GM18526 (cell line): ENCODE measurements around the gene TFPI.

ENCODE experiments used
- POLR2A ChIP-seq: IDR thresholded peaks from 3 replicates; pipeline ENCODE4 v1.6.1; 2011; ENCODE audit not compliant: insufficient read length; ENCODE audit errors: extremely low read depth

Gene TFPI

DNA sequence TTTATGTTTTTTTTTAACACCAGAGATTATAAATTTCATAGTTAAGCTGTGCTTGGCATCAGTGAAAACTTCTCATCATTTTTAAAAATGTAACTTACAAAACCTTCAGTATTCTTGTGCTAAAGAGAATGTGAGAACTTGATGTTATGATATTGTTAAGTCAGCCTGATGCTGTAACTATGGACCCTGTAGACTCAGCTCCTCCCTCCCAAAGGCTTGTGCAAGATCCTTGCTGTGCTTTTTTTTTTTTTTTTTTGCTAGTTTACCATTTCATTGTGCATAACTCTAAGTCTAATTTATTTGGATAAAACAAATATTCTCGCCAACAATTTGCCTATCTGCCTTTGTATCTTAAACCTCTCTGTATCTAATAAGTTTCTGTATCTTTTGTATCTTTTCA lies 12.9 kb upstream of the TFPI start:
- TF ChIP-seq POLR2A, result no peak

DNA sequence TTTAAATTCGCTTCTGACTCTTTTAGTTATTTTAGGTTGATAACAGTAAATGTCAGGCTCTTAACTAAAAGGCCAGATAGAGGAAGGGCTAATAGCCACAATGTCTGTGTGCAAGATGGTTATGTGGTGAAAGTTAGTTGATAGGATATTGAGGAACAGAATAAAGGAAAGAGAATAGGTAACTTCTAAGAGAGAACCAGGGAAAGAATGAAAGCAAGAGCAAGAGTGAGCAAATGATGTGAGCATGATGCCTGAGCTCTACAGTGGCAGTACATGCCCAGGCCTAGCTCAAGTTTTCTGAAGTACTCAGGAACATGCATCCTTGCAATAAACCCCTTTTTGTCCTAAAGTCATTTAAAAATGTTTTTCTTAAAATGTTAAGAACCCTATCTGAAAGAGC lies 12.5 kb upstream of the TFPI start:
- no peak for TF ChIP-seq POLR2A

DNA sequence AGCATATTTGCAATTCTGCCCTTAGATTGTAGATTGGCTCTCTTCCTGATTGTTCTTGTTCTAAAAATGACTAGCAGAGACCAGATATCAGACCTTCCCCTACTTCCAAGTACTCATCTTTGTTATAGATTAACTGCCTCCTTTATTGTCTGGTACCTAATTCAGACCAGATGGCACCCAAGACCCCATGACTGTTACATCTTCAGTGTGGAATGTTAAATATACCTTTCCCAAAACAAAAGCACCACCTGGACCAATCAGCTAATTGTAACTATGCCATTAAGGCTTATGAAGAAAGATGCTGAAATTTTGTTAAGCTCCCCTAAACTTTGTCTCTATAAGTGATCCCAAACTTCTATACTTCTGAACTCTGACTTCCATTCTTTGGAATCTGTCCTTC lies 12.0 kb upstream of the TFPI start:
- TF ChIP-seq POLR2A, result no peak

DNA sequence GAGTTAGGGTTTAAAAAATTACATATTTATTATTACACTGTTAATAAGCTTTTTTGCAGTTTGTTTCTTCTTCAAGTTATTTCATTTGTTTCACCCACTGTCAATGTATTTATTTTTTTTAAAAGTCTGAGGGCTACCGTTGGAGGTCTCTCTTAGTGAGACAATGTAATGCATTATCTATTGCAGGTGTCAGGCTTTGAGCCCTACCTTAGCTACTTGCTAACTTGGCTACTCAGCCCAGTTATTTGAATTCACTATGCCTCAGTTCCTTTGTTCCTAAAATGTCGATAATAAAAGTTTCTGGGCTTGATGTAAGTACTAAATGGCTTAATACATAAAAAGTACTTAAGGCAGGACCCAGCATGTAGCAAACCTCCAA lies 458 bp upstream of the TFPI start:
- TF ChIP-seq POLR2A, result no peak

DNA sequence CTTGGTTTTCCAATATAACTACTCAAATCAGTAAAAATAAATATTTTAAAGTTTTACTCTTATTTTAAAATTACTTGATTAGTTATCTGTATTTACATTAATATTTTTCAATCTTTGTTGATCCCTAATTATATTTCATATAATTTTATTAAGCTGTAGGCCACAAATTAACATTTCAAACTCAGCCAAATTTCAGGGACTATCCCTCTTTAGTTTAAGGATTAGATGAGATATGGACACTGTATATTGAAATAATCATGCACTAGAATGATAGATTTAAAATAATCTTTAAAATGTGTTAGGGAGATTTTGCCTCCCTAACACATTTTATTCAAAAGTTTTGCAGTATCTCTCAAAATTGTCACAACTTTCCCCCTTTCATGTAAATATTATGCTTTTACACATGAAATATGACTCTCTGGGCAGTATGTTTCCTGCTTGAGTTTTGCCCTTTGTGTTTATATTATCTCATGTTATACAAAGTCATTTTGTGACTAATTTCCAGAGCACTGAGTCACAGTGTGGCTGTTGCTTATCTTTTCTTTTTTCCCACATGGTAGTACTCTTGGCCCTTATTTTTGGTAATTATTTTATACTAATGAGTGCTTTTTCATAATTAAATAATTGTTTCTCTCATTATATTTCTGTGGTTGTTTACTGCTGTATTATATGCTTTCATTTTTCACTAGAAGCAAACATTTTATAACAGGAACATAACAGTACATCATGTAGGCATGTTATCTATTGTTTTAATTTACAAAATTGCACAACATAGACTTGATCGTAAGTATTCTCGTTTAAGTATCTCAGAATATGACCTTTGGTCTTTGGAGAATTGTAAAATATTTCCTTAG lies 1.2 kb downstream of the TFPI start:
- no peak for TF ChIP-seq POLR2A

DNA sequence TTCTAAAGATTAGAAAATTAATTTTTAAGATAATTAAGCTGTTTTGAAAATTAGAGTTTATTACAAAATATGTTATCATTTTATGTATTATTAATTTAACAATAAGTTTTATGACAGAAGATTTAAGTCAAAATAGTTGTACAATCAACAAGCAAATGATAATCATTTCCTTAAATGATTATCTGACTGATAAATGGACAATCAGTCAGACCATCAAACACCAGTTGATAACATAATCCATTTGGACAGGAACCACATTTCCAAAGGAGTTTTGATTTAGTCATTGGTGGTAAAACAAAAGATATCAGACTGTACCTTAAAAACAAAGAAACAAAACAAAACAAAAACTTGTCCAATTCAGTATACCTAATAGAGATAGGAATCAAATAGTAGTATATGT lies 1.9 kb downstream of the TFPI start:
- TF ChIP-seq POLR2A, result no peak

DNA sequence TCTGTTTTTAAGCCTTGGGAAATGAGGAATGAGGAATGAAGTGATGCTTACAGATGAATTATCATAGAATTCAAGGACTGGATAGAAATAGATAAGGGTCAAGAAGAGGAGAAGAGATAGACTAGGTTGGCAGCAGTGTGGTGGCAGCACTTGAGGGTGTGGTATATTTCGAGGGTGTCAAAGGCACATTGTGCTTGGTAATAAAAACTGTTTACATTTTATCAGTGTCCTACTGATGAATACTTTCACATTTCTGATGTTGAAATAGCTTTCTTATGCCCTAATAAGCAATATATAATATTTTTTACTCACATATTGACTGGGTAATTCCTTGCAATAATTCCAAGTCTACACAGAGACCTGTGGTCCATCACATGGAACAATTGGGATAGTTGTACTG lies 3.4 kb downstream of the TFPI start:
- no peak for TF ChIP-seq POLR2A

DNA sequence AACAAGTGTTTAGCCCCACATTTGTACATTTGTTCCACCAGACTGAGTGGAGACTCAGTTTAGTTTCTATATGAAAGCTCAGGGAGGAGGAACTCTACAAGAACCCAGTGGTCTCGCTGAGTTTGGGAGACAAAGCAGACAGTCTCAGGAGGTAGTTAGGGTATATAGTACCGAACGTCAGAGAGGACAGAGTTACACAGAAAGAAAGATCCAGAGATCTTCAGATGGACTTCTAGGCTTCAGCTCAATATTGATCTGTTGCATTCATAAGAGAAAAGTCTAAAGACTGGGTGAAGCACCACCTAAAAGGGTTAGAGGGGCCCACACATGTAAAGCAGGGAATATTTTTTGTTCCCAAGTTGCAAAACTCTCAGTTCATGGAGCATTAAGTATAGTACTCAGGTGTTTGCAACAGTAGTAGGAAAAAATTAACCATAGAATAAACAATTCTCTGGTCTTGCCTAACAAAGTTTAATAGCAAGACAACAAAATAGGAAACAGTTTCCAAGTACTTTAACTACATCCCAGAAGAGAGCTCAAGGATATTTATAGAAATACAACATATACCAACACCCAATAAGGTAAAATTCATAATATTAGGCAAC lies 4.2 kb downstream of the TFPI start:
- no peak for TF ChIP-seq POLR2A

DNA sequence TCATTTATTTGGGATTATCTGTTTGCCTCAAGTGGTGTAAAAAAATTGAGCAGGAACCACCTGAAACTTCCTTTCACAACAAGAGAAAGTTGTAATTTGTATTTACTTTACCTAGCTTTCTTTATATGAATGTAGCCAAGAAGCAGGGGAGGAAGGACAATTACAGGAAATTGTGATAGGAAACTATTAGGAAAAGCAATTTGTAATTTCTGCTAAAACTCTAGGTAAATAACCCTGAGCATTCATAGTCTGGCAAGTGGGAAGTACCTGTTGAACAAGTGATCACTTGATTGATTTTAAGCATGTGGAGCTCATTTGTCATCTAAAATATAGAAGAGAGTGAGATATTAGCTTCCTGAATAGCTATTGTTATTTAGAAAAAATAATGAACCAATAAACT lies 5.0 kb downstream of the TFPI start:
- TF ChIP-seq POLR2A, result no peak

DNA sequence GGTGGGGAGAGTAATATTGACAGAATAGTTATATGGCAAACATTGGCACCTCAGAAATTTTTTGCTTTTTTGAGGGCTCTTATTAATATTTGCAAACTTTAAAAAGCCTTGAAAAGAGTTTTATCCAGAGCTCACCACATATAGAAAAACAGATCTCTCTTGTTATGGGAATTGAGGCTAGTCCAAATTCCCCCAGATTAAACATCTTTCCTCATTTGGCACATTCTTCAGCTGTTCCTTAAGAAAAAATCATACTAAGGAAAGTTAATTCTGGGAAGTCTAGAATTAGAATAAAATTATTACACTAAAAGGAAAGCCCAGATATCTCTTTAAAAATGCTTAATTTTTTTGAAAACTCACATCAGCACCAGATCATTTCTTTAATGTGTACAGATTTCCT lies 5.6 kb downstream of the TFPI start:
- TF ChIP-seq POLR2A, result no peak

DNA sequence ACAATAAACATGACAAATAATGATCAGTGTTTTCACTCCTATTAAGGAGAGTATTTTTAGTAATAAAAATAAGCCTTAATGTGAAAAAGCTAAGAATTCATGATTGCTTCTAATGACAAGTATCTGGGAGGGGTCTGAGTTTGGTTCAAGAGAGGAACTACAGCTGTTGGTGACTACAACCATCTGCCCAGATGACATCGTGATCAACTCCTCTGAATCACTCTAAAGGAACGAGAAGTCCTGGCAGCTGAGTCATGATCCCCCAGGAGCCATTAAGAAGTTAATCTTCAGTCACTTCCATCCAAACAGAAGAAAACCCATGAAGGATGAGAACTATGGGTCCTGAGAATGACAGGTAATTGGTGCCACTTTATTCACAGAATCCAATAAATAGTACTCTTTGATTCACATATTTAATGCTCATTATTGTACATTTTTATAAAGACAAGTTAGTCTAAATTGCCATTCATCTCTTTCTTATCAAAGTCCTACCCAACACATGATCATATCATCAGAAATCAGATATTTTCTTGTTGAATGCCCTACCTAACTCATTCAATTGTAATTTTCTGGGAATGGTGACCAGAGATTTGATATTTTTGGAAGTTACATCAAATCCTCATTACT lies 6.8 kb downstream of the TFPI start:
- no peak for TF ChIP-seq POLR2A

DNA sequence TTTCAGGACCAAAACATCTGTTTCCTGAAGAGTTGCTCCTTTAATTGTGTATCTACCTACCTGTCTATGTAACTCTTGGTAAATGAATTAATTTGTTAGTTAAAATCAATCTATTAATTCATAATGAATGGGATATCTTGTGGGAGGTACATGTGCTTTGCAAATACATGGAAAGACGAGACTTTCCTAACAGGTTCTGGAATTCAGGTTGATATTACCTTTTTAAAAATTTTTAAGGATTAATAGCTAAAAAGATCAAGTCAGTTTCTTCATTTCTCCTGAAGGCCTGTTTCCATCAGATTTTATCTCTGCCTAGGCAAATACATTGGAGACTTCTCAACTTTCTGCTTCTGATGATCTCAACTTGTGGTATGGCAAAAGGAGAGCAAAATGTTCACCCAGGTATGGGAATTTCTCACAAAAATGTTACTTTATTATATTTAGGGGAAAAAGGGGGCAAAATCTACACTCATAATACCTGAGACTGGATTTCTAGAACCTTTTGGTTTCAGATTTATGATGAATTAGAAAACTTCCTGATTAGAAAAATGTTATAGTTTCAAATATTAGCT lies 7.4 kb downstream of the TFPI start:
- no peak for TF ChIP-seq POLR2A

DNA sequence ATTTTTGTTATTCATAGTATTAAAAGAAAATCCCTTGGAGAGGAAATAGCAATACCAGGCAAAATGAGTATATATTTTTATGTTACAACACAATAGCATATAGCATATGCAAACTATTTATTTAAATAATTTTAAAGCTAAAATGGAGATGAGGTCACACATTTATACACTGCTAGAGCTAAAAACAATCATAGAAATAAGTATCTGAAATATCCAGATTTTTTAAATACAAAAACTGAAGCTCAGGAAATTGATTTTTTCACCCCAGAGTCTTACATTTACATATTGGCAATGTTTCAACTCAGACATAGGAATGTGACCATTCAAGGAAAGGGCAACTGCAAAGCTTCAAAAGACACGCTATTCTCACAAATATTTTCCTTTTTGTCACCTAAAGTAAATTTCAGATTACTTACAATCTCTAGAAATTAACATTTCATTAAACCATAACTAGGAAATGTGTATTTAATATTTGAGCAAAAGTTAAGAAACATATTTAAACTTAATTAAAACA lies 8.9 kb downstream of the TFPI start:
- no peak for TF ChIP-seq POLR2A

DNA sequence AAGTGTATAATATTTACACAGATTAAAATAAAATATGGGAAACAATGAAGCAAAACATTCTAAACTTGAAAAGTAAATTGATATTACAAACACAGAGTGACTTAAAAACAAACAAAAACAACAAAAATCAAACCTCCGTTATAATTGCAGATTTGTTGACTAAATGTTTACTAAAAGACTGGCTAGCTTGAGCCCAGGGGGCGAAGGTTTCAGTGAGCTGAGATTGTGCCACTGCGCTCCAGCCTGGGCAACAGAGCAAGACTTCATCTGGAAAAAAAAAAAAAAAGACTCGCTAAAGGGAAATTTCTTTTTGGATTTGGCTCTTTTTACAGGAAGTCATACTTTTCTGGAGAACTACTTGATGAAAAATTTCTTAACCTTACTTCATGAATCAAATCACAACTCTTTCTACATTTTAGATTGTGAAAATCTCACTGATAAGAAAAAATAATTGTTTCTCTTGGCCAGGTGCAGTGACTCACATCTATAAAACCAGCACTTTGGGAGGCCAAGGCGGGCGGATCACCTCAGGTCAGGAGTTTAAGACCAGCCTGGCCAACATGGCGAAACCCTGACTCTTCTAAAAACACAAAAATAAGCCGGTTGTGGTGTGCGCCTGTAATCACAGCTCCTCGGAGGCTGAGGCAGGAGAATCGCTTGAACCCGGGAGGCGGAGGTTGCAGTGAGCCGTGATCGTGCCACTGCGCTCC lies 9.7 kb downstream of the TFPI start:
- no peak for TF ChIP-seq POLR2A

DNA sequence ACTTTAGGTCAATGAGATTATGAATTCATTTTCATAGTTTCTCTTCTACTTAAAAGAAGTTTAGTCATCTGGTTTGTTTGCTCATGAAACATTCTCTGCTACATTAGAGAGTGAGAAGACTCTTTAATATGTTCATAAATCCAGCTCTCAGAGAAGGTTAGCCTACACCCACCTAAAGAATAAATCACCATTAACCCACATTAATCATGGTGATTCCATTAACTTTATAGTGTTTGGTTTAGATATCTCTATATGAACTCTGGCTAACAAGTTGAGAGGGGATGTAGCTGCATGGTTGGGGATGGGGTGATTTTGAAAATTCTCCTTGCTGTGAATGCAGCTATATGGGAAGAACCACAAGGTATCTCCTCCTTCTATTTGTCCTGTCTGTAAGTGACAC lies 10.7 kb downstream of the TFPI start:
- no peak for TF ChIP-seq POLR2A
